GM12878 (cell line): ENCODE results near the gene NTPCR. TPM values are rescaled to one million over a fixed set of nuclear protein-coding genes. Genes with fewer than 3 reads are reported as not detected.

Experiments used
- ATAC-seq: fragments of 200-7000 bp; cut with Tn5 transposase; 3 replicates; pipeline ENCODE4 v1.9.1; 2020; ENCODE audit warnings: mild to moderate bottlenecking, moderate library complexity
- BruUV-seq: library from RNA; stranded (reverse); fragments of 400-500 nt; replicated peaks from 2 replicates; lab custom pipeline; 2021; lab: Mats Ljungman, UMichigan
- CTCF ChIA-PET: fragments of 300-600 bp; sonication (Branson Sonifier 250); formaldehyde crosslinking; extraction: SDS; loops from one replicate; lab custom pipeline; 2021; ENCODE audit warnings: inconsistent platforms; lab: Yijun Ruan, JAX
- POLR2A ChIA-PET: fragments of 350-600 bp; formaldehyde crosslinking; extraction: SDS; loops from one replicate; lab custom pipeline; 2021; ENCODE audit warnings: inconsistent platforms; lab: Charles Lee
- RAD21 ChIA-PET: fragments of 300-600 bp; sonication (Branson Sonifier 250); formaldehyde crosslinking; loops from one replicate; lab custom pipeline; 2023; ENCODE audit warnings: antibody characterized with exemption; ENCODE audit not compliant: unreplicated experiment; lab: Charles Lee
- SMC1A ChIA-PET: fragments of 300-600 bp; sonication (Branson Sonifier 250); formaldehyde crosslinking; loops from one replicate; lab custom pipeline; 2023; ENCODE audit not compliant: unreplicated experiment, uncharacterized antibody; lab: Charles Lee
- DNase-seq: peaks from one replicate; pipeline ENCODE4 v3.0.0-alpha.2; 2011; ENCODE audit warnings: low read depth, low spot score
- FAIRE-seq: peaks from 3 replicates; lab custom pipeline; 2011; peaks lifted over from hg19 to GRCh38; lab: Jason Lieb, UNC
- H2AFZ ChIP-seq: 2 replicates; pipeline ENCODE4 v1.6.0; 2011; ENCODE audit warnings: low read depth, low read length, control low read depth; ENCODE audit not compliant: control insufficient read depth
- H3K27ac ChIP-seq: 2 replicates; pipeline ENCODE4 v1.5.1; 2011; ENCODE audit warnings: control low read depth; ENCODE audit not compliant: control insufficient read depth, insufficient read depth
- H3K27me3 ChIP-seq, 2 experiments: replicated peaks in 1 of 2; 2 replicates each; pipeline versions ENCODE4 v1.6.0 to v1.6.1; 2011; ENCODE audit warnings: low read length in 1 of 2; ENCODE audit not compliant: control insufficient read depth in 2 of 2, insufficient read depth in 2 of 2
- H3K36me3 ChIP-seq, 2 experiments: 2 replicates each; pipeline ENCODE4 v1.5.1; 2011; ENCODE audit warnings: low read length in 1 of 2; ENCODE audit not compliant: control insufficient read depth in 2 of 2, insufficient read depth in 2 of 2
- H3K4me1 ChIP-seq: 2 replicates; pipeline ENCODE4 v1.6.1; 2011; ENCODE audit warnings: mild to moderate bottlenecking, low read length, moderate library complexity, mixed read lengths; ENCODE audit not compliant: control insufficient read depth, insufficient read depth
- H3K4me2 ChIP-seq: 2 replicates; pipeline ENCODE4 v1.6.0; 2011; ENCODE audit warnings: control low read depth; ENCODE audit not compliant: control insufficient read depth, insufficient read depth
- H3K4me3 ChIP-seq: fragments of 200-600 bp; sonication (generic); 2 replicates; pipeline ENCODE4 v1.5.1; 2016
- H3K79me2 ChIP-seq: 2 replicates; pipeline ENCODE4 v1.6.0; 2011; ENCODE audit warnings: low read length; ENCODE audit not compliant: control insufficient read depth, insufficient read depth
- H3K9ac ChIP-seq: 2 replicates; pipeline ENCODE4 v1.8.0; 2011; ENCODE audit warnings: low read length, control low read depth, mixed read lengths; ENCODE audit not compliant: control insufficient read depth, insufficient read depth
- H3K9me3 ChIP-seq: replicated peaks from 3 replicates; pipeline ENCODE4 v1.5.1; 2011; ENCODE audit warnings: mild to moderate bottlenecking, low read length; ENCODE audit not compliant: control insufficient read depth, insufficient read depth
- H4K20me1 ChIP-seq: 2 replicates; pipeline ENCODE4 v1.6.0; 2011; ENCODE audit not compliant: control insufficient read depth, insufficient read depth
- HCFC1 ChIP-seq: fragments of 150-350 bp; IDR thresholded peaks from 2 replicates; pipeline ENCODE4 v1.6.1; 2014; ENCODE audit warnings: low read length
- HDAC2 ChIP-seq: fragments of 200-600 bp; sonication (generic); IDR thresholded peaks from 2 replicates; pipeline ENCODE4 v1.6.1; 2017
- WGBS: methylation state at CpG from one replicate; pipeline ENCODE4 v1.1.6; 2016; ENCODE audit warnings: low lambda C conversion rate; ENCODE audit not compliant: insufficient replicate concordance, insufficient coverage; ENCODE audit errors: missing lambda C conversion rate; 5-methylcytosine and 5-hydroxymethylcytosine counted together
- in situ Hi-C: fragments of 300-500 bp; cut with MboI; formaldehyde crosslinking; loops from 9 replicates; pipeline ENCODE4 v1.14.3; 2018; ENCODE audit warnings: mixed read lengths
- intact Hi-C: fragments of 100-400 bp; cut with micrococcal nuclease; formaldehyde crosslinking; loops from one replicate; pipeline ENCODE4 v1.14.2; 2022; ENCODE audit not compliant: unreplicated experiment
- polyA plus RNA-seq, 11 experiments: library from polyadenylated mRNA; depleted of rRNA in 4 of 11; unstranded in 6 of 11; stranded (reverse) in 5 of 11; fragments of >200 nt; fragmentation: Nextera tagmentation in 4 of 11; fragmentation: Illumina TruSeq in 1 of 11; extraction: Ambion mirVana in 4 of 11; extraction: Trizol in 1 of 11; gene quantifications; 1 replicate in 1 of 11; 2 replicates in 10 of 11; pipeline versions ENCODE4 v1.2.1 to v1.2.3, GENCODE V29; 2011 to 2016; ENCODE audit warnings: inconsistent platforms in 2 of 11, missing spikeins in 2 of 11, low read depth in 1 of 11
- total RNA-seq, 4 experiments: library from RNA; depleted of rRNA in 3 of 4; stranded (reverse); fragments of >200 nt in 3 of 4; fragmentation: Illumina TruSeq in 1 of 4; extraction: Trizol in 1 of 4; gene quantifications; 2 replicates each; pipeline versions ENCODE4 v1.2.1 to v1.2.3, GENCODE V29; 2013 to 2021
- TF ChIP-seq, protein P1 (sequence below): IDR thresholded peaks from 2 replicates; pipeline ENCODE4 v1.6.1; 2012; ENCODE audit warnings: low read depth, low read length, improper control_type of control experiment
- TF ChIP-seq, protein P2 (sequence below): fragments of 450-650 bp; formaldehyde crosslinking; IDR thresholded peaks from 2 replicates; pipeline ENCODE4 v1.4.0; 2022; ENCODE audit warnings: mild to moderate bottlenecking, moderate library complexity

NTPCR gene
- total and polyA plus RNA-seq, 10 of the 15 experiments (the other 5 are each of a cell fraction or from before 2014, with no cell fraction given), result 25.4 to 109 (median 56.6) TPM

DNA sequence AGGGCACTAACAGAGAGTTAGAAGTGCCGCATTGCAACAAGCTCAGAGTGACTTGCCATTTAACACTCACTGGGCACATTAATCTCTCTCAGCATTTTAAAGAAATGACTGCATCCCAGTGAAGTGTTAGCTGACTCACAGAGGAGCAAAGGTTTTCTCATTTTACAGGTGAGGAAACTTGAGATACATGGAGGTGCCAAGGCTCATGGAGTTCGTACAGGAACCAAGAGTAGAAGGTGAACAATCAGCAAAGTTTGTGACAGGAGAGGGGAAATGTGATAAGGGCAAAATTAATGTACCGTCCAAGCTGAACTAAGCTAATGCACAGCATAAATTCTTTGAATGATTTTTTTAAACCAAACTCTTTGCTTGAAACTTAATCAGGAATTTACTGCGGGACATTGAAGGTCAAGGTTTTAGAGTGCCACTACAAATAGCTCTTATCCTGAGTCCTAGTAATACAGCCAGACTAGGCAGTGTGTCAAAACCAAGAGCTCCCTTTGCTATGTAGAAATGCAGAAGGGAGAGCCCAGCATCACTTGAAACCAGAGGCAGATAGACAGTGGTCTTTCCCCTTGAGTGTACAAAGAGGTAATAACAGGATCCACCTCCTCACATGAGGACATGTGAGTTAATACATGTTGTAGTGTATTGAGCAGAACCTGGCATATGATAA, 22.4 kb upstream of the NTPCR start:
- Histone ChIP-seq H4K20me1 (no peaks in the 10 kb centered on the region), H3K9me3 (no peaks in the 10 kb centered on the region; the same call in 2 of the 3 replicates), H3K4me2 (no peak overlapping the region), H3K4me1 (peaks cover 4% of the 10 kb centered on the region; the same call in 1 of the 2 replicates), H2AFZ (no peak overlapping the region), H3K27me3 (no peaks in the 10 kb centered on the region), H3K9ac (no peak overlapping the region), H3K4me3 (no peak overlapping the region), H3K36me3 (no peaks in the 10 kb centered on the region), H3K79me2 (no peaks in the 10 kb centered on the region), H3K27ac (no peak overlapping the region)
- in situ Hi-C loops, result no loop called here
- TF ChIP-seq, protein P1, sequence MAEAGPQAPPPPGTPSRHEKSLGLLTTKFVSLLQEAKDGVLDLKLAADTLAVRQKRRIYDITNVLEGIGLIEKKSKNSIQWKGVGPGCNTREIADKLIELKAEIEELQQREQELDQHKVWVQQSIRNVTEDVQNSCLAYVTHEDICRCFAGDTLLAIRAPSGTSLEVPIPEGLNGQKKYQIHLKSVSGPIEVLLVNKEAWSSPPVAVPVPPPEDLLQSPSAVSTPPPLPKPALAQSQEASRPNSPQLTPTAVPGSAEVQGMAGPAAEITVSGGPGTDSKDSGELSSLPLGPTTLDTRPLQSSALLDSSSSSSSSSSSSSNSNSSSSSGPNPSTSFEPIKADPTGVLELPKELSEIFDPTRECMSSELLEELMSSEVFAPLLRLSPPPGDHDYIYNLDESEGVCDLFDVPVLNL, result no peak
- TF ChIP-seq HCFC1 (no peak), HDAC2 (no peak)
- TF ChIP-seq, protein P2, sequence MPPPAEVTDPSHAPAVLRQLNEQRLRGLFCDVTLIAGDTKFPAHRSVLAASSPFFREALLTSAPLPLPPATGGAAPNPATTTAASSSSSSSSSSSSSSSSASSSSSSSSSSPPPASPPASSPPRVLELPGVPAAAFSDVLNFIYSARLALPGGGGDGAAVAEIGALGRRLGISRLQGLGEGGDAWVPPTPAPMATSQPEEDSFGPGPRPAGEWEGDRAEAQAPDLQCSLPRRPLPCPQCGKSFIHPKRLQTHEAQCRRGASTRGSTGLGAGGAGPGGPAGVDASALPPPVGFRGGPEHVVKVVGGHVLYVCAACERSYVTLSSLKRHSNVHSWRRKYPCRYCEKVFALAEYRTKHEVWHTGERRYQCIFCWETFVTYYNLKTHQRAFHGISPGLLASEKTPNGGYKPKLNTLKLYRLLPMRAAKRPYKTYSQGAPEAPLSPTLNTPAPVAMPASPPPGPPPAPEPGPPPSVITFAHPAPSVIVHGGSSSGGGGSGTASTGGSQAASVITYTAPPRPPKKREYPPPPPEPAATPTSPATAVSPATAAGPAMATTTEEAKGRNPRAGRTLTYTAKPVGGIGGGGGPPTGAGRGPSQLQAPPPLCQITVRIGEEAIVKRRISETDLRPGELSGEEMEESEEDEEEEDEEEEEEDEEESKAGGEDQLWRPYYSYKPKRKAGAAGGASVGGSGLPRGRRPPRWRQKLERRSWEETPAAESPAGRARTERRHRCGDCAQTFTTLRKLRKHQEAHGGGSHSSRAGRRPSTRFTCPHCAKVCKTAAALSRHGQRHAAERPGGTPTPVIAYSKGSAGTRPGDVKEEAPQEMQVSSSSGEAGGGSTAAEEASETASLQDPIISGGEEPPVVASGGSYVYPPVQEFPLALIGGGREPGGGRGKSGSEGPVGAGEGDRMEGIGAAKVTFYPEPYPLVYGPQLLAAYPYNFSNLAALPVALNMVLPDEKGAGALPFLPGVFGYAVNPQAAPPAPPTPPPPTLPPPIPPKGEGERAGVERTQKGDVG (CRISPR knock-in tag), result no peak
- no peak for DNase-seq
- 53% methylated on average over 4 of the region's 4 CpGs for WGBS
- no peak for FAIRE-seq
- CTCF ChIA-PET, result interaction anchor here (0.8 kb wide), 1 partner anchor 48 kb away, joined by 3 read pairs; no protein-coding TSS in a partner anchor
- no peak for ATAC-seq
- intact Hi-C loops, result no loop called here
- POLR2A ChIA-PET, result no interaction called here
- no TSS peak for BruUV-seq
- SMC1A ChIA-PET, result interaction anchor here (0.9 to 1.6 kb wide), 3 partner anchors 8 to 24 kb away, joined by 3 to 4 read pairs (median 3); no protein-coding TSS in a partner anchor
- RAD21 ChIA-PET, result no interaction called here
